ENCODE data around the gene CFAP299.
"Not testable (repeated sequence)": the region's sequence is repeated elsewhere in the genome, so short reads cannot be mapped to it uniquely, and the experiment has no call there.

CFAP299 gene

GRCh38 chr4:80790152-80790551 lies 454.6 kb downstream of the CFAP299 start:
- Histone ChIP-seq H3K4me1 (ENCODE audit: control insufficient read depth, insufficient read depth, low read length) (no peaks in the 10 kb centered on the region), H3K36me3 (ENCODE audit: control insufficient read depth, insufficient read depth, low read length) (no peaks in the 10 kb centered on the region), H3K9me3 (ENCODE audit: control insufficient read depth, low read length) (no peaks in the 10 kb centered on the region), H3K9ac (ENCODE audit: low read length) (no peak overlapping the region), H3K27me3 (ENCODE audit: control insufficient read depth, insufficient read depth, low read length) (no peaks in the 10 kb centered on the region), H3K4me3 (ENCODE audit: low read length) (no peak overlapping the region)

GRCh38 chr4:80793660-80794059 lies 458.1 kb downstream of the CFAP299 start:
- H3K4me3 ChIP-seq (ENCODE audit: low read length); H3K9me3 ChIP-seq (ENCODE audit: control insufficient read depth, low read length); H3K4me1 ChIP-seq (ENCODE audit: control insufficient read depth, insufficient read depth, low read length); H3K36me3 ChIP-seq (ENCODE audit: control insufficient read depth, insufficient read depth, low read length); H3K27me3 ChIP-seq (ENCODE audit: control insufficient read depth, insufficient read depth, low read length); H3K9ac ChIP-seq (ENCODE audit: low read length): not testable (repeated sequence)

GRCh38 chr4:80798082-80798481 lies 462.6 kb downstream of the CFAP299 start:
- no peaks in the 10 kb centered on the region for H3K9me3 ChIP-seq (ENCODE audit: control insufficient read depth, low read length)
- no peaks in the 10 kb centered on the region for H3K4me1 ChIP-seq (ENCODE audit: control insufficient read depth, insufficient read depth, low read length)
- no peaks in the 10 kb centered on the region for H3K36me3 ChIP-seq (ENCODE audit: control insufficient read depth, insufficient read depth, low read length)
- H3K9ac ChIP-seq (ENCODE audit: low read length), result no peak overlapping the region
- H3K4me3 ChIP-seq (ENCODE audit: low read length), result no peak overlapping the region
- H3K27me3 ChIP-seq (ENCODE audit: control insufficient read depth, insufficient read depth, low read length), result no peaks in the 10 kb centered on the region

GRCh38 chr4:80800719-80801118 lies 465.2 kb downstream of the CFAP299 start:
- not testable (repeated sequence) for H3K36me3 ChIP-seq (ENCODE audit: control insufficient read depth, insufficient read depth, low read length); H3K9me3 ChIP-seq (ENCODE audit: control insufficient read depth, low read length); H3K4me3 ChIP-seq (ENCODE audit: low read length); H3K9ac ChIP-seq (ENCODE audit: low read length); H3K27me3 ChIP-seq (ENCODE audit: control insufficient read depth, insufficient read depth, low read length); H3K4me1 ChIP-seq (ENCODE audit: control insufficient read depth, insufficient read depth, low read length)

- no peak overlapping the region for H3K9ac ChIP-seq (ENCODE audit: low read length)
- H3K36me3 ChIP-seq (ENCODE audit: control insufficient read depth, insufficient read depth, low read length), result no peaks in the 10 kb centered on the region
- no peaks in the 10 kb centered on the region for H3K4me1 ChIP-seq (ENCODE audit: control insufficient read depth, insufficient read depth, low read length)
- H3K27me3 ChIP-seq (ENCODE audit: control insufficient read depth, insufficient read depth, low read length), result no peaks in the 10 kb centered on the region
- H3K4me3 ChIP-seq (ENCODE audit: low read length), result no peak overlapping the region
- no peaks in the 10 kb centered on the region for H3K9me3 ChIP-seq (ENCODE audit: control insufficient read depth, low read length)
Measured at GRCh38 chr4:80803337-80803736, 467.8 kb downstream of the CFAP299 start.

- no peaks in the 10 kb centered on the region for H3K4me1 ChIP-seq (ENCODE audit: control insufficient read depth, insufficient read depth, low read length)
Measured at GRCh38 chr4:80806472-80806871, 470.9 kb downstream of the CFAP299 start.

GRCh38 chr4:80809039-80809729 lies 473.7 kb downstream of the CFAP299 start:
- Histone ChIP-seq H3K4me1 (ENCODE audit: control insufficient read depth, insufficient read depth, low read length) (no peaks in the 10 kb centered on the region), H3K4me3 (ENCODE audit: low read length) (no peak overlapping the region), H3K36me3 (ENCODE audit: control insufficient read depth, insufficient read depth, low read length) (no peaks in the 10 kb centered on the region), H3K27me3 (ENCODE audit: control insufficient read depth, insufficient read depth, low read length) (no peaks in the 10 kb centered on the region), H3K9ac (ENCODE audit: low read length) (no peak overlapping the region), H3K9me3 (ENCODE audit: control insufficient read depth, low read length) (no peaks in the 10 kb centered on the region)

More at GRCh38 chr4:80806472-80806871, 470.9 kb downstream of the CFAP299 start:
- no peaks in the 10 kb centered on the region for H3K36me3 ChIP-seq (ENCODE audit: control insufficient read depth, insufficient read depth, low read length)
- no peaks in the 10 kb centered on the region for H3K9me3 ChIP-seq (ENCODE audit: control insufficient read depth, low read length)
- no peak overlapping the region for H3K4me3 ChIP-seq (ENCODE audit: low read length)
- no peaks in the 10 kb centered on the region for H3K27me3 ChIP-seq (ENCODE audit: control insufficient read depth, insufficient read depth, low read length)
- no peak overlapping the region for H3K9ac ChIP-seq (ENCODE audit: low read length)

GRCh38 chr4:80811406-80811805 lies 475.9 kb downstream of the CFAP299 start:
- H3K4me3 ChIP-seq (ENCODE audit: low read length), result no peak overlapping the region
- H3K9ac ChIP-seq (ENCODE audit: low read length), result no peak overlapping the region
- H3K36me3 ChIP-seq (ENCODE audit: control insufficient read depth, insufficient read depth, low read length), result no peaks in the 10 kb centered on the region
- no peaks in the 10 kb centered on the region for H3K4me1 ChIP-seq (ENCODE audit: control insufficient read depth, insufficient read depth, low read length)
- H3K27me3 ChIP-seq (ENCODE audit: control insufficient read depth, insufficient read depth, low read length), result no peaks in the 10 kb centered on the region
- no peaks in the 10 kb centered on the region for H3K9me3 ChIP-seq (ENCODE audit: control insufficient read depth, low read length)

- Histone ChIP-seq H3K4me1 (ENCODE audit: control insufficient read depth, insufficient read depth, low read length) (no peaks in the 10 kb centered on the region), H3K9ac (ENCODE audit: low read length) (no peak overlapping the region), H3K36me3 (ENCODE audit: control insufficient read depth, insufficient read depth, low read length) (no peaks in the 10 kb centered on the region), H3K27me3 (ENCODE audit: control insufficient read depth, insufficient read depth, low read length) (no peaks in the 10 kb centered on the region), H3K4me3 (ENCODE audit: low read length) (no peak overlapping the region), H3K9me3 (ENCODE audit: control insufficient read depth, low read length) (no peaks in the 10 kb centered on the region)
Measured at GRCh38 chr4:80812145-80812544, 476.6 kb downstream of the CFAP299 start.

- Histone ChIP-seq H3K4me1 (ENCODE audit: control insufficient read depth, insufficient read depth, low read length) (no peaks in the 10 kb centered on the region), H3K36me3 (ENCODE audit: control insufficient read depth, insufficient read depth, low read length) (no peaks in the 10 kb centered on the region), H3K27me3 (ENCODE audit: control insufficient read depth, insufficient read depth, low read length) (no peaks in the 10 kb centered on the region), H3K9me3 (ENCODE audit: control insufficient read depth, low read length) (no peaks in the 10 kb centered on the region), H3K9ac (ENCODE audit: low read length) (no peak overlapping the region), H3K4me3 (ENCODE audit: low read length) (no peak overlapping the region)
Measured at GRCh38 chr4:80814266-80814665, 478.7 kb downstream of the CFAP299 start.

GRCh38 chr4:80831383-80832361 lies 496.1 kb downstream of the CFAP299 start:
- Histone ChIP-seq H3K4me3 (ENCODE audit: low read length) (no peak overlapping the region), H3K4me1 (ENCODE audit: control insufficient read depth, insufficient read depth, low read length) (no peaks in the 10 kb centered on the region), H3K36me3 (ENCODE audit: control insufficient read depth, insufficient read depth, low read length) (no peaks in the 10 kb centered on the region)

GRCh38 chr4:80839281-80839680 lies 503.8 kb downstream of the CFAP299 start:
- Histone ChIP-seq H3K27me3 (ENCODE audit: control insufficient read depth, insufficient read depth, low read length) (no peaks in the 10 kb centered on the region), H3K9me3 (ENCODE audit: control insufficient read depth, low read length) (no peaks in the 10 kb centered on the region), H3K36me3 (ENCODE audit: control insufficient read depth, insufficient read depth, low read length) (no peaks in the 10 kb centered on the region), H3K4me3 (ENCODE audit: low read length) (no peak overlapping the region), H3K9ac (ENCODE audit: low read length) (no peak overlapping the region), H3K4me1 (ENCODE audit: control insufficient read depth, insufficient read depth, low read length) (no peaks in the 10 kb centered on the region)

More at GRCh38 chr4:80831383-80832361, 496.1 kb downstream of the CFAP299 start:
- H3K27me3 ChIP-seq (ENCODE audit: control insufficient read depth, insufficient read depth, low read length), result no peaks in the 10 kb centered on the region
- no peak overlapping the region for H3K9ac ChIP-seq (ENCODE audit: low read length)
- H3K9me3 ChIP-seq (ENCODE audit: control insufficient read depth, low read length), result no peaks in the 10 kb centered on the region
